H1 (cell line): ENCODE results near the gene MFAP1. TPM values are rescaled to one million over a fixed set of nuclear protein-coding genes. Genes with fewer than 3 reads are reported as not detected.

Source experiments
- CHD2 ChIP-seq: IDR thresholded peaks from 2 replicates; pipeline ENCODE4 v1.6.1; 2012; ENCODE audit warnings: low read length, improper control_type of control experiment
- CHD7 ChIP-seq: fragments of 300-600 bp; sonication (generic); IDR thresholded peaks from 2 replicates; pipeline ENCODE4 v1.7.1; 2012; ENCODE audit warnings: low read length, moderate library complexity, mild to moderate bottlenecking, inconsistent platforms; ENCODE audit not compliant: insufficient replicate concordance
- RFX5 ChIP-seq: IDR thresholded peaks from 2 replicates; pipeline ENCODE4 v1.6.1; 2011; ENCODE audit warnings: low read depth, low read length, improper control_type of control experiment, borderline replicate concordance
- SUZ12 ChIP-seq: fragments of 200-600 bp; sonication (generic); IDR thresholded peaks from 2 replicates; pipeline ENCODE4 v1.6.1; 2012; ENCODE audit warnings: mild to moderate bottlenecking, inconsistent platforms, low read length, moderate library complexity, mixed read lengths
- polyA plus RNA-seq, 7 experiments: library from polyadenylated mRNA; depleted of rRNA in 3 of 7; stranded (reverse) in 5 of 7; unstranded in 2 of 7; fragments of >200 nt in 5 of 7; fragments of 200-250 nt in 2 of 7; gene quantifications; 1 replicate in 5 of 7; 2 replicates in 1 of 7; 4 replicates in 1 of 7; pipeline versions ENCODE4 v1.2.1 to v1.2.3, GENCODE V29; 2011 to 2013; ENCODE audit warnings: missing spikeins in 2 of 7, mixed read lengths in 2 of 7
- total RNA-seq: library from RNA; stranded (reverse); fragmentation: NEBNext Ultra II Directional; extraction: Animal tissue kit (Norgen Biotek cat#: 25700); gene quantifications from 2 replicates; pipeline ENCODE4 v1.2.1, GENCODE V29; 2021

Gene MFAP1
- total and polyA plus RNA-seq, 2 of the 8 experiments (the other 6 are each of a cell fraction or from before 2014, with no cell fraction given) = 23.6 to 36.7 TPM

DNA sequence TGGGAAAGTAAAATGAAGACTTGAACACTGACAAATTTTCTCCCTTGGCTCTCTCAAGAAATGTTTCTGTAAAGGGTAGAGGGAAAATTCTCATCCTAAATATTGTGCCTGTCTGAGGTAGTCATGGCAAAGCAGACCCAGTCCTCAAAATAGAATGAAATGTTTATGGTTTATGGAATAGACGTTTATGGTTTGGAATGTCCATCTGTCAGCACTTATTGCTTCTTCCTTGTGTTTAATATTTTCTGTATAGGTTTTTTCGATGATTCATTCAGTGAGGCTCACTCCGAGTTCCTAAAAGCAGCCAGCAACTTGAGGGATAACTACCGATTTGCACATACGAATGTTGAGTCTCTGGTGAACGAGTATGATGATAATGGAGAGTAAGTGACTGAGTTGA, 61.7 kb downstream of the MFAP1 start (continued):
- no peak for TF ChIP-seq CHD7
- TF ChIP-seq SUZ12 = no peak
- TF ChIP-seq RFX5 = no peak
- no peak for TF ChIP-seq CHD2
